HG02870 (cell line): ENCODE data around the gene C4orf50.
"Not testable (repeated sequence)": the region's sequence is repeated elsewhere in the genome, so short reads cannot be mapped to it uniquely, and the experiment has no call there.

ENCODE experiments used
- ATAC-seq: cut with Tn5 transposase; IDR thresholded peaks from one replicate; pipeline ENCODE4 v1.9.1; 2021; ENCODE audit warnings: mild to moderate bottlenecking, moderate library complexity; ENCODE audit not compliant: unreplicated experiment

The C4orf50 gene

DNA sequence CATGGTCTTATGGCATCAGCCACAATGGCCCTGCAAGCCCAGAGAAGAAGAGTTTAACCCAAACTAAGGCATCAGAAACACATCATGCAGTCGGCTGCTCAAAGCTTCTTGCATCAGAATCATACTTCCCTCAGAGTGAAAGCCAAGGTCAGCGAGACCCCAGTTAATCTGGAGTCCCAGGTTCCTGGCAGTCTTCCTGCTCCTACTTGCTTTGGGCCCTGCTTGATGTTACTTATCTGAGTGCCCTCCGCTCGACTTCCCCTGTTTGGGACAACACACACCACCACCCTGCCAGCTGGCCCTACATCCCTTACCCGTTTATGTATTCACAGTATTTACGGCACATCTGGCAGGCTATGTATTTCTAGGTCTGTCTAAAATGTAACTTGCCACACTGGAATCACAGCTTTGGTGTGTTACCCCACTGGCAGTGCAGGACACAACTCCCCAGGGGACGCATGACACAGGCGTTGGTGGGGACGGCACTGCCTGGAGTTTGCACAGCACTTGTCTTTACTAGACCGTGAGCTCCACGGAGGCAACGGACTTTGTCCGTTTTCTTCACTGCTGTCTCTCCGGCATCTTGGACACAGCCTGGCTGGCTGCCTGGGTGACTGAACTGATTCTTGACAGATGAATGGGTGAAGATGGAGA, 148.1 kb downstream of the C4orf50 start:
- ATAC-seq: no peak

DNA sequence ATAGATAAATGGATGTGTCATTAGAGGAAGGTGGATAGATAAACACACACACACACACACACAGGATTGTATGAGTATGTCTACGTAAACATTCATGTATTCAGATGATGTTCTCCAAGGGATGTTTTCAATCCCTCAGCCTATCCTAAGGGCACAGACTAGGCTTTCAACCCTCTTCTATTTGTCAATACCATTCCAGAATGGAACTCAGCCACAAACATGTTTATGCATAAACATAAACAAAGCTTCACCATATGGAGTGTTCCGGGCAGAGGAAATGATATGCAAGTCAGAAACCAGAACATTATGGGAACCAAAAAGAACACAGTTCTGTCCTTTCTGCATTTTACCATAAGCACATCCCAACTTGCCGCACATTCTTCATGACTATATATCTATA, 150.4 kb downstream of the C4orf50 start:
- ATAC-seq: no peak

GRCh38 chr4:5866841-5867813, 151.1 kb downstream of the C4orf50 start:
- ATAC-seq: no peak

DNA sequence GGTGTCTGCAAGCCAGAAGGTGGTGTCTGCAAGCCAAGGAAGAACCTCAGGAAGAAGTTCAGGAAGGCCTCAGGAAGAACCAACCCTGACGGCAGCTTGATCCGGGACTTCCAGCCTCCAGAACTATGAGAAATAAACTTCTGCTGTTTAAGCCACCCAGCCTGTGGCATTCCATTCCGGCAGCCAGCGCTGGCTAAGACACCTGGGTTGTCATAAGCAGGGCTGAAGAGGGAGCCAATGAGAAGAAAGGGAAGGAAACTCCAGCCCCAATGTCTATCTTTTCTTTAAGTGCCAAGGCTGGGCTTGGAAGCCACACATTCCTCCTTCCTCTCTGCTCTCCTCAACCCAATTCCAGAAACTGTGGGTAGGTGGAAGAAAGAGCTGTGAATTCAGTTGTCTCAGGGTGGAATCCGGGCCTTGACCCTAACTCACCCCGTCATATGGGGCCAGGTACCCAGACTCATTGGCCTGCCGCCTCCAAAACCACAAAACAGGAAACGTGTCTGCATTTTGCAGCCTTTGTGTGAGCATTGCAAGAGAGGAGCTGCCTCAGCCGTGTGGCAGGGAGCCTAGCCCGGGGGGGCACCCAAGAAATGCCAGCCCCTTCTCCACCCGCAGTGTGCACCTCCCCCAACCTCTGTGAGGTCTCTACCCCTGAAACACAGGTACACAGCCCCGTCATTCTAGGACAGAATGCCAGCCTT, 152.2 kb downstream of the C4orf50 start:
- no peak for ATAC-seq

- ATAC-seq: no peak
These were observed 154.6 kb downstream of the C4orf50 start for GRCh38 chr4:5863461-5864113.

DNA sequence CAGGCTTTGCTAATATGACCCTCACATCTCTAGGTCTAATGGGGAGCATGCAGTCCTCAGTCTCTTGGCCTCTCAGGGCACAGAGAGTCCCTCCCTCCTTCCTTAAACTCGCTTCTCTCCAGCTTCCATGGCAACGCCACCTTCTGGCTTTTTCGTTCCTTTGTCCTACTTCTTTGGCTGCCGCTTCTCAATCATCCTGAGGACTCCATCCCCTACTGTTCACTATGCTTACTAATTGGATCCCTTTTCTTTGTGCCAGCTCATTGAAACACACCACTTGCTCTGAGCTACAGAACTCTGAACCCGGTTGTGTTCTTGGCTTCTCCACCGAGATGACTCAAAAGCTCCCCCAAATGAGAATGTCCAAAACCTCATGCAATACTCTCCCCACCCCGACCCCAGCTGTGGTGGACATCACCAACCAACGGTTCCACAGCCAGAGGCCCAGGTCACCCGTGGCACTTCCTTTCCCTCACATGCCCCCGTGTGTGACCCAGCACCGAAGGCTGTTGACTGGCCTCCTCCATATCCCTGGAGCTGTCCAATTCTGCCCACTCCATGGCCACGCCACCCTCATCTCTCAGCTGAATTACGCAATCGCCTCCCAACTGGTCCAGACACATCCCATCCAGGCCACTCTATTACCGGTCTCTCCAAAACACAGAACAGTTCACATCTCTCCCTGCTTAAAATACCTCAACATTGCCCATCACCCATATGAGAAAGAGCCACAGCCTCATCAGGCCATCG, 160.0 kb downstream of the C4orf50 start:
- no peak for ATAC-seq

- ATAC-seq: no peak
These were observed 161.0 kb downstream of the C4orf50 start for GRCh38 chr4:5857199-5857598.

DNA sequence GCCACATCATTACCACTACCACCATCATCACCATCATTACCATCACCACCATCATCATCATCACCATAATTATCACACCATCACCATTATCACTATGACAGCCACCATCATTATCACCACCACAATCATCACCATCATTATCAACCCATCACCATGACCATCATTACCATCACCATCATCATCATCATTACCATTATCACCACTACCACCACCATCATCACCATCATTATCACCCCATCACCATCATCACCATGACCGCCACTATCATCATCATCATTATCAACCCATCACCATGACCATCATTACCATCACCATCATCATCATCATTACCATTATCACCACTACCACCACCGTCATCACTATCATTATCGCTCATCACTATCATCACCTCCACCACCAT, 161.9 kb downstream of the C4orf50 start:
- ATAC-seq: not testable (repeated sequence)

DNA sequence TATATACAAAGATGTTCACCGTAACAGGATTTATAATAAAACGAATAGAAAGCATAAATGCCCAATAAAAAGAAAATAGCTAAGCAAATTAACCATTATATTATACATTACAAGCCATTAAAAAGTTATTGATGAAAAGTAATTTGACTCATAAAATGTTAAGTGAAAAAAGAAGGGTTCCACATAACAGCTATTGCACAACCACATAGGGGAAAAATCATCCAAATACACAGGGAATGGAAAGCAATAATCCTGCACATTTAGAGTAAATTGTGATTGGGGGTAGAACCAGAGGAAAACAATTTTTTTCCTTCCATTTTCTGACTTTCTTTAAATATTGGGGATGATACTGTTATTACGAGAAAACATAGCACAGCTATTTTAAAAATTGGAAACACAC, 163.3 kb downstream of the C4orf50 start:
- ATAC-seq: no peak

DNA sequence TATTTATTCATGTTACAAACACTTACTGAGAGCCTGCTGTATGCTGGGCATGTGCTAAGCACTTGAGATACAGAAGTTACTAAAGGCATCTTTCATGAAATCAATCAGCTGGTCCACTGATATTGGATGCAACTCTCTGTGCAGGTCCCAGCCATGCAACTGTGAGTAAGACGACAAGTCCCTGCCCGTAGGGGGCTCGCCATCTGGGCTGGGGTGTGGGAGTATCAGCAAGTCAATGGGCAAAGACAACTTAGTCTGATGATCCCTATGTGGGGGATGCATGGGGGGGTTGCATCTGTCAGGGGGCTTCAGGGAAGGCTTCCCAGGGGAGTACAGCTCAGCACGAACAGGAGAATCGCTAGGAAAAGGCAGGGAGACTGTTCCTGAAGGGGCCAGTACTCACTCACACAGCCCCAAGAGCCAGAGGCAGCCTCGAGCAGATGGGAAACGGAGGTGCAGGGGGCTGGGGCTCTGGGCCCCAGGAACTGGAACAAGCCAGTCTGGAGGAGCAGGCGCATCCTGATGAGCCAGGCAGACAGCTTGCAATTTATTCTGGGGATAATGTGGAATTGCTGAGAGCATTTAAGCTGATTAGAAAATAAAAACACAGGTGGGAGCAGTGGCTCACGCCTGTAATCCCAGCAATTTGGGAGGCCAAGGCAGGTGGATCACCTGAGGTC, 165.6 kb downstream of the C4orf50 start:
- no peak for ATAC-seq

DNA sequence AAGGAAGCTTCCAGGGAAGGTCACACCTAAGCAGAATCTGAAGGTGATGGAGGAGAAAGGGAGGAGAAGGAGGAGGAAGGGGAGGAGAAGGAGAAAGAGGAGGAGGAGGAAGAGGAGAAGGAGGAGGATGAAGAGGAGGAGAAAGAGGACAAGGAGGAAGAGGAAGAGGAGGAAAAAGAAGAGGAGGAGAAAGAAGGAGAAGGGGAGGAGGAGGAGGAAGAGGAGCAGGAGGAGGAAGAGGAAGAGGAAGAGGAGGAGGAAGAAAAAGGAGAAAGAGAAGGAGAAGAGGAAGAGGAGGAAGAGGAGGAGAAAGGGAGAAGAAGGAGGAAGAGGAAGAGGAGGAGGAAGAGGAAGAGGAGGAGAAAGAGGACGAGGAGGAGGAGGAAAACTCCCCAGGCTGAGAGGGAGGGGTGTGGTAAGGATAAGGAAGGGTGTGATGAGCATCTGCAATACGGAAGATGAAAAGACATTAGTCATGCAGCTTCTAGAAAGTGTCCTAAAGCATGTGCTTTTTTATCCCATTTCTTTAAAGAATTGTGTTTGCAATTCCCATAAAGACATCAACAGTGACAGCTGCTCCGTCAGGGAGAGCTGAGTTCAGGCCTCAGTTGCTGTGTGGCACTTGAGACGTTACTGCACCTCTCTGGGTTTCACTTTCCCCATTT, 166.5 kb downstream of the C4orf50 start:
- ATAC-seq: no peak
